HepG2 (cell line): Measurements from ENCODE around the gene KCNK18.

Experiments used
- CBX5 ChIP-seq: sonication (generic); formaldehyde crosslinking; IDR thresholded peaks from 2 replicates; pipeline ENCODE4 v1.4.0; 2020; ENCODE audit warnings: missing genetic modification reagents, borderline replicate concordance
- CEBPB ChIP-seq: IDR thresholded peaks from 2 replicates; pipeline ENCODE4 v1.6.1; 2011; ENCODE audit warnings: low read depth, low read length, improper control_type of control experiment, borderline replicate concordance
- ETS1 ChIP-seq: sonication (generic); formaldehyde crosslinking; IDR thresholded peaks from 2 replicates; pipeline ENCODE4 v1.4.0; 2020; ENCODE audit warnings: missing genetic modification reagents
- FOXO1 ChIP-seq: sonication (generic); formaldehyde crosslinking; IDR thresholded peaks from 2 replicates; pipeline ENCODE4 v1.4.0; 2020; ENCODE audit warnings: missing genetic modification reagents
- IRF9 ChIP-seq: sonication (generic); formaldehyde crosslinking; IDR thresholded peaks from 2 replicates; pipeline ENCODE4 v1.8.0; 2022; ENCODE audit warnings: missing genetic modification reagents, mild to moderate bottlenecking, borderline replicate concordance
- KDM1A ChIP-seq: IDR thresholded peaks from 2 replicates; pipeline ENCODE4 v1.6.1; 2016; ENCODE audit warnings: missing compliant biosample characterization
- NR2F2 ChIP-seq: IDR thresholded peaks from 2 replicates; pipeline ENCODE4 v1.6.1; 2012; ENCODE audit warnings: low read depth, inconsistent platforms, borderline replicate concordance
- TF ChIP-seq, protein P1 (sequence below): sonication (generic); formaldehyde crosslinking; IDR thresholded peaks from 2 replicates; pipeline ENCODE4 v1.4.0; 2020; ENCODE audit warnings: missing genetic modification reagents, borderline replicate concordance

- TF ChIP-seq CBX5 (CRISPR knock-in tag), result no peak
- TF ChIP-seq, protein P1, sequence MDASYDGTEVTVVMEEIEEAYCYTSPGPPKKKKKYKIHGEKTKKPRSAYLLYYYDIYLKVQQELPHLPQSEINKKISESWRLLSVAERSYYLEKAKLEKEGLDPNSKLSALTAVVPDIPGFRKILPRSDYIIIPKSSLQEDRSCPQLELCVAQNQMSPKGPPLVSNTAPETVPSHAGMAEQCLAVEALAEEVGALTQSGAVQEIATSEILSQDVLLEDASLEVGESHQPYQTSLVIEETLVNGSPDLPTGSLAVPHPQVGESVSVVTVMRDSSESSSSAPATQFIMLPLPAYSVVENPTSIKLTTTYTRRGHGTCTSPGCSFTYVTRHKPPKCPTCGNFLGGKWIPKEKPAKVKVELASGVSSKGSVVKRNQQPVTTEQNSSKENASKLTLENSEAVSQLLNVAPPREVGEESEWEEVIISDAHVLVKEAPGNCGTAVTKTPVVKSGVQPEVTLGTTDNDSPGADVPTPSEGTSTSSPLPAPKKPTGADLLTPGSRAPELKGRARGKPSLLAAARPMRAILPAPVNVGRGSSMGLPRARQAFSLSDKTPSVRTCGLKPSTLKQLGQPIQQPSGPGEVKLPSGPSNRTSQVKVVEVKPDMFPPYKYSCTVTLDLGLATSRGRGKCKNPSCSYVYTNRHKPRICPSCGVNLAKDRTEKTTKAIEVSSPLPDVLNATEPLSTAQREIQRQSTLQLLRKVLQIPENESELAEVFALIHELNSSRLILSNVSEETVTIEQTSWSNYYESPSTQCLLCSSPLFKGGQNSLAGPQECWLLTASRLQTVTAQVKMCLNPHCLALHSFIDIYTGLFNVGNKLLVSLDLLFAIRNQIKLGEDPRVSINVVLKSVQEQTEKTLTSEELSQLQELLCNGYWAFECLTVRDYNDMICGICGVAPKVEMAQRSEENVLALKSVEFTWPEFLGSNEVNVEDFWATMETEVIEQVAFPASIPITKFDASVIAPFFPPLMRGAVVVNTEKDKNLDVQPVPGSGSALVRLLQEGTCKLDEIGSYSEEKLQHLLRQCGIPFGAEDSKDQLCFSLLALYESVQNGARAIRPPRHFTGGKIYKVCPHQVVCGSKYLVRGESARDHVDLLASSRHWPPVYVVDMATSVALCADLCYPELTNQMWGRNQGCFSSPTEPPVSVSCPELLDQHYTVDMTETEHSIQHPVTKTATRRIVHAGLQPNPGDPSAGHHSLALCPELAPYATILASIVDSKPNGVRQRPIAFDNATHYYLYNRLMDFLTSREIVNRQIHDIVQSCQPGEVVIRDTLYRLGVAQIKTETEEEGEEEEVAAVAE (CRISPR knock-in tag), result no peak
- TF ChIP-seq ETS1 (CRISPR knock-in tag), result no peak
- no peak for TF ChIP-seq FOXO1 (CRISPR knock-in tag)
- TF ChIP-seq NR2F2, result no peak
- TF ChIP-seq IRF9 (CRISPR knock-in tag), result no peak
- TF ChIP-seq KDM1A, result no peak
- TF ChIP-seq CEBPB, result no peak
Observed at GRCh38 chr10:117241541-117242462, 44.5 kb downstream of the KCNK18 start.
